ENCODE results near the gene COMMD10.

Gene COMMD10

GRCh38 chr5:116225281-116225922, 140.6 kb downstream of the COMMD10 start:
- DNase-seq (ENCODE audit: low spot score) = no peak

- DNase-seq (ENCODE audit: low spot score) = no peak
These were observed 144.4 kb downstream of the COMMD10 start for GRCh38 chr5:116229131-116229689.

GRCh38 chr5:116231288-116231687, 146.5 kb downstream of the COMMD10 start:
- no peak for DNase-seq (ENCODE audit: low spot score)

- DNase-seq (ENCODE audit: low spot score) = no peak
These were observed 149.9 kb downstream of the COMMD10 start for GRCh38 chr5:116234681-116235080.

GRCh38 chr5:116237917-116238500, 153.2 kb downstream of the COMMD10 start:
- no peak for DNase-seq (ENCODE audit: low spot score)

GRCh38 chr5:116242343-116242742, 157.5 kb downstream of the COMMD10 start:
- DNase-seq (ENCODE audit: low spot score) = no peak

- no peak for DNase-seq (ENCODE audit: low spot score)
These were observed 163.6 kb downstream of the COMMD10 start for GRCh38 chr5:116248432-116248831.

- DNase-seq (ENCODE audit: low spot score) = no peak
These were observed 164.8 kb downstream of the COMMD10 start for GRCh38 chr5:116249648-116250047.

GRCh38 chr5:116256717-116257116, 171.9 kb downstream of the COMMD10 start:
- no peak for DNase-seq (ENCODE audit: low spot score)

- DNase-seq (ENCODE audit: low spot score) = no peak
These were observed 180.6 kb downstream of the COMMD10 start for GRCh38 chr5:116265471-116265870.

- no peak for DNase-seq (ENCODE audit: low spot score)
These were observed 186.7 kb downstream of the COMMD10 start for GRCh38 chr5:116271446-116272025.

GRCh38 chr5:116272281-116272941, 187.6 kb downstream of the COMMD10 start:
- DNase-seq (ENCODE audit: low spot score) = peak; percentile 8

GRCh38 chr5:116273448-116274242, 188.8 kb downstream of the COMMD10 start:
- DNase-seq (ENCODE audit: low spot score) = no peak

GRCh38 chr5:116274251-116274650, 189.4 kb downstream of the COMMD10 start:
- DNase-seq (ENCODE audit: low spot score) = no peak

GRCh38 chr5:116275282-116275681, 190.5 kb downstream of the COMMD10 start:
- DNase-seq (ENCODE audit: low spot score) = no peak

- DNase-seq (ENCODE audit: low spot score) = no peak
These were observed 192.1 kb downstream of the COMMD10 start for GRCh38 chr5:116276952-116277351.

GRCh38 chr5:116280149-116280803, 195.5 kb downstream of the COMMD10 start:
- no peak for DNase-seq (ENCODE audit: low spot score)

GRCh38 chr5:116281309-116281708, 196.5 kb downstream of the COMMD10 start:
- DNase-seq (ENCODE audit: low spot score) = no peak

- DNase-seq (ENCODE audit: low spot score) = no peak
These were observed 203.7 kb downstream of the COMMD10 start for GRCh38 chr5:116288524-116288923.

- DNase-seq (ENCODE audit: low spot score) = no peak
These were observed 204.5 kb downstream of the COMMD10 start for GRCh38 chr5:116289276-116289675.

- DNase-seq (ENCODE audit: low spot score) = no peak
These were observed 206.4 kb downstream of the COMMD10 start for GRCh38 chr5:116291271-116291670.
